K562 (cell line): ENCODE measurements around the gene UBE2V1. TPM values are rescaled to one million over a fixed set of nuclear protein-coding genes. Genes with fewer than 3 reads are reported as not detected.
A peak's percentile ranks its signal among the peaks of the same experiment; 100 is the strongest.

Source experiments
- CBX3 ChIP-seq, 2 experiments: IDR thresholded peaks; 1 replicate in 1 of 2; 2 replicates in 1 of 2; pipeline ENCODE4 v1.6.1; 2012; ENCODE audit warnings: inconsistent platforms in 2 of 2, low read length in 2 of 2, borderline replicate concordance in 1 of 2, control low read depth in 1 of 2
- DACH1 ChIP-seq: fragments of 450-650 bp; IDR thresholded peaks from 2 replicates; pipeline ENCODE4 v1.6.1; 2018; ENCODE audit not compliant: partially characterized antibody
- E2F5 ChIP-seq: sonication (generic); formaldehyde crosslinking; IDR thresholded peaks from 2 replicates; pipeline ENCODE4 v1.8.0; 2022; ENCODE audit warnings: mild to moderate bottlenecking, missing genetic modification reagents
- E2F8 ChIP-seq: fragments of 450-650 bp; IDR thresholded peaks from 2 replicates; pipeline ENCODE4 v1.7.1; 2018; ENCODE audit warnings: mild to moderate bottlenecking, low read depth; ENCODE audit not compliant: partially characterized antibody
- E4F1 ChIP-seq: fragments of 250-450 bp; sonication (Bioruptor Pico); IDR thresholded peaks from 2 replicates; pipeline ENCODE4 v1.5.0; 2021; ENCODE audit warnings: mild to moderate bottlenecking, borderline replicate concordance
- FOXP4 ChIP-seq: sonication (generic); formaldehyde crosslinking; IDR thresholded peaks from 2 replicates; pipeline ENCODE4 v1.8.0; 2022; ENCODE audit warnings: mild to moderate bottlenecking, missing genetic modification reagents, borderline replicate concordance
- KLF16 ChIP-seq: IDR thresholded peaks from 2 replicates; pipeline ENCODE4 v1.6.1; 2016; ENCODE audit warnings: antibody characterized with exemption
- MIER1 ChIP-seq: fragments of 450-650 bp; IDR thresholded peaks from 2 replicates; pipeline ENCODE4 v1.6.1; 2016; ENCODE audit warnings: antibody characterized with exemption, mild to moderate bottlenecking, low read depth
- MITF ChIP-seq: IDR thresholded peaks from 2 replicates; pipeline ENCODE4 v1.6.1; 2014; ENCODE audit warnings: antibody characterized with exemption
- MYBL2 ChIP-seq, 2 experiments: fragments of 450-650 bp in 1 of 2; sonication (generic) in 1 of 2; formaldehyde crosslinking in 1 of 2; IDR thresholded peaks; 2 replicates each; pipeline versions ENCODE4 v1.6.1 to v1.8.1; 2017 to 2022; ENCODE audit warnings: borderline replicate concordance in 1 of 2, inconsistent platforms in 1 of 2, low read depth in 1 of 2, mild to moderate bottlenecking in 1 of 2, missing genetic modification reagents in 1 of 2, moderate library complexity in 1 of 2
- NFE2 ChIP-seq: IDR thresholded peaks from 2 replicates; pipeline ENCODE4 v1.6.1; 2014; ENCODE audit warnings: antibody characterized with exemption, low read depth
- NR2F6 ChIP-seq: fragments of 450-650 bp; formaldehyde crosslinking; IDR thresholded peaks from 2 replicates; pipeline ENCODE4 v1.4.0; 2020; ENCODE audit warnings: mild to moderate bottlenecking
- RB1 ChIP-seq: fragments of 450-650 bp; IDR thresholded peaks from 2 replicates; pipeline ENCODE4 v1.6.1; 2017; ENCODE audit warnings: low read depth, mild to moderate bottlenecking
- SRSF7 ChIP-seq: fragments of 200-400 bp; formaldehyde crosslinking; optimal IDR thresholded peaks from 2 replicates; pipeline ENCODE3; 2017; ENCODE audit warnings: mild to moderate bottlenecking, low read depth, low read length
- ZNF277 ChIP-seq: fragments of 250-450 bp; sonication (Bioruptor Pico); IDR thresholded peaks from 2 replicates; pipeline ENCODE4 v1.8.0; 2022; ENCODE audit warnings: inconsistent platforms, mild to moderate bottlenecking, moderate library complexity, borderline replicate concordance
- polyA plus RNA-seq, 8 experiments: library from polyadenylated mRNA; depleted of rRNA in 4 of 8; stranded (reverse) in 5 of 8; unstranded in 3 of 8; fragments of >200 nt; fragmentation: Nextera tagmentation in 2 of 8; fragmentation: Illumina TruSeq in 1 of 8; extraction: Ambion mirVana in 2 of 8; extraction: Trizol in 1 of 8; gene quantifications; 2 replicates each; pipeline versions ENCODE4 v1.2.1 to v1.2.3, GENCODE V29; 2011 to 2014; ENCODE audit warnings: inconsistent platforms in 1 of 8, missing spikeins in 1 of 8
- total RNA-seq, 7 experiments: library from RNA; depleted of rRNA in 6 of 7; stranded (reverse); fragments of >200 nt in 6 of 7; fragmentation: Illumina TruSeq in 2 of 7; extraction: Trizol in 2 of 7; gene quantifications; 2 replicates each; pipeline versions ENCODE4 v1.2.1 to v1.2.3, GENCODE V29; 2011 to 2021; ENCODE audit warnings: low replicate concordance in 1 of 7

The UBE2V1 gene
- total and polyA plus RNA-seq, 9 of the 15 experiments (the other 6 are each of a cell fraction or from before 2014, with no cell fraction given), result 93.0 to 357 (median 119) TPM

GRCh38 chr20:50115591-50116367 lies 2.8 kb upstream of the UBE2V1 start (continued):
- TF ChIP-seq MYBL2 (IDR thresholded peaks at IDR 0.05; ENCODE audit: low read depth) (no peak), MYBL2 (CRISPR knock-in tag; IDR thresholded peaks at IDR 0.05; ENCODE audit: borderline replicate concordance) (no peak), E4F1 (CRISPR knock-in tag) (no peak), MITF (no peak), KLF16 (no peak), E2F8 (peak; percentile 52), MIER1 (no peak), SRSF7 (no peak), DACH1 (peak; percentile 58), NFE2 (no peak), CBX3 (IDR thresholded peaks at IDR 0.05; ENCODE audit: borderline replicate concordance in 1 of 2, low read length in 2 of 2) (no peak), RB1 (0 out of 2 replicates have a peak, but pooled peaks have one; percentile 54), E2F5 (CRISPR knock-in tag) (no peak), FOXP4 (CRISPR knock-in tag) (no peak), ZNF277 (CRISPR knock-in tag) (no peak), NR2F6 (CRISPR knock-in tag) (no peak)
